ENCODE measurements around the gene PCCA.
"Not testable (repeated sequence)": the region's sequence is repeated elsewhere in the genome, so short reads cannot be mapped to it uniquely, and the experiment has no call there.

The PCCA gene

DNA sequence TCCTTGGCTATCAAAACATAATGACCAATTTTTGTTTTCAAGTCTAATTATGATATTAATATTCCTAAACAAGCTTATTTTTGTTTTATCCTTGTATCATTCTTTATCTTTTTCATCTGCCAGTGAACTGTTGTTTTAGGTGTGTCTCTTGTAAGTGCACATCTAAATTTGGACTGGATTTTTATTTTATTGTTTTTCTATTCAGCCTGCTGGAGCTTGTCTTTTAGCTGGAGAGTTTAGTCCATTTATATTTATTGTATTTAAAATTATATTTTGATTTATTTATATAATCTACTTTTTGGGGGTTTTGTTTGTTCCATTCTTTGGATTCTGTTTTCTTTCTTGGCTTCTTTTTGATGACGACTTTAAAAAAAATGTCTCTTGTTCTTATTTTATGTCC, 159.0 kb downstream of the PCCA start:
- no peak for DNase-seq

DNA sequence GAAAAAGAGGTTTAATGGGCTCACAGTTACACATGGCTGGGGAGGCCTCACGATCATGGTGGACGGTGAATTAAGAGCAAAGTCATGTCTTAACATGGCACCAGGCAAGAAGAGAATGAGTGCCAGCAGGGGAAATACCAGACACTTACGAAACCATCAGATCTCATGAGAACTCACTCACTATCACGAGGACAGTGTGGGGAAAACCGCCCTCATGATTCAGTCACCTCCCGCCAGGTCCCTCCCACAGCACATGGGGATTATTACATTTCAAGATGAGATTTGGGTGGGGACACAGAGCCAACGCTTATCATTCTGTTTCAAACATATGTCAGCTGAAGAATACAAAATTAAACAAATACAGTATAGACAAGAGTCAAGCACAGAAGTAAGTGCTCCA, 165.1 kb downstream of the PCCA start:
- DNase-seq = no peak

DNA sequence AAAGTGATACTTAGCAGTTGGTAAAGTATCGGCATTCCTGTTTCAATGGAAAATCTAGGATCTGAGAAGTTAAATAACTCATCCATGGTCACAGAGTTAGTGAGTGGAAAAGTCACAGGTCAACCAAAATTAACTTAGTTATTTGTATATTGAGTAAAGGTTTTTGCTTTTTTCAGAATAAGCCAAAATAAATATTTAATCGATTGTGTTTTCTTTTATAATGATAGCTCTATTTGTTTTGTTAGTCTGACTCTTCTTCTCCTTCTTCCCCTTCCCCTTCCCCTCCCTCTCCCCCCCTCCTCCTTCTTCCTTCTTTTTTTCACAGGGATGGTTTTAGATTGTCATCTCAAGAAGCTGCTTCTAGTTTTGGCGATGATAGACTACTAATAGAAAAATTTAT, 173.5 kb downstream of the PCCA start:
- DNase-seq = no peak

DNA sequence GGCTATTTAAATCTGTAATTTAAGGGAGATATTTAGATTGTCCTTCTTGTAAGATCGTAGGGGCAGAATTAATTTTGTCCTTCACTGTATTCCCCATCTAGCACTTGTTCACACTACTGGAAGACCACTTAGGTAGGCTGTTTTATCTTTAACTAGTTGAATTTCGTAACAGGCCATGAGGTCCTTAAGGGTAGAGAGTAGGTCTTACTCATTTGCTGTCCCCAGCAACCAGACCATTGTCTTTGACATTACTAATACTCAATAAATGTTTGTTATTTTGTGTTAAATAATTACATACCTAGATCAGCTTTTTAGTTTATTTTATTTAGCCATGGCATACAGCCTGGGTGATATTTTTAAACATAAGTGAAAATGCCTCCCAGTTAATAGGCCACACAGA, 177.1 kb downstream of the PCCA start:
- no peak for DNase-seq

DNA sequence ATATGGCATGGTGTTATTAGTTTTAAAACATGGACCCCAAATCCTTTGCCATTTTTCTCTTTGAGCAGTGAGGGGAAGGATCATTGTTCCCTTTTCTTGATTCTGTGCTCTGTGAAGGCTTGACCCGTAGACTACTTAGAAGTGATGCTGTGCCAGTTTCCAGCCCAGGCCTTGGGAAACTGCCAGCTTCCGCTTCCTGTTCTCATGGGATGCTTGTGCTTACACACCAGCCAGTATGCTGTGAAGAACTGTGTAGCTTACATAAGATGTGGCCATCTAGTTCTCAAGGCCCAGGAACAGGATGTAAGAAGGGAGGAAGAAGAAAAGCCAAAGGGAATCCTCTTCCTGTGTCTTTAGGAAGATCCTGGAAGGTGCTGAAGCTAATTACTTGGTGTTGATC, 180.9 kb downstream of the PCCA start:
- no peak for DNase-seq

DNA sequence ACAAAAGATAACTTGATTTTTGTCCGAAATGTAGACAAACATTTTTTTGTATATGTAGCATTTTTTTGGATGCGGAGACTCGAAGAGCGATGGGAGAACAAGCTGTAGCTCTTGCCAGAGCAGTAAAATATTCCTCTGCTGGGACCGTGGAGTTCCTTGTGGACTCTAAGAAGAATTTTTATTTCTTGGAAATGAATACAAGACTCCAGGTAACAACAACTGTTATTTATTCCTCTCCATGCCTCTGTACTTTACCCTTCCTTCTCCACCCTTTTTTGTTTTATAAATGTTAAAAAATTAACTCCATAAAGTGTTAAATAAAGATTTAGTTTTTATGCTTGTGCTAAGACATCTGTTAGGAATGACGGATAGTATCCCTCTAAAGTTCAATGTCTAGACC, 184.2 kb downstream of the PCCA start:
- no peak for DNase-seq

DNA sequence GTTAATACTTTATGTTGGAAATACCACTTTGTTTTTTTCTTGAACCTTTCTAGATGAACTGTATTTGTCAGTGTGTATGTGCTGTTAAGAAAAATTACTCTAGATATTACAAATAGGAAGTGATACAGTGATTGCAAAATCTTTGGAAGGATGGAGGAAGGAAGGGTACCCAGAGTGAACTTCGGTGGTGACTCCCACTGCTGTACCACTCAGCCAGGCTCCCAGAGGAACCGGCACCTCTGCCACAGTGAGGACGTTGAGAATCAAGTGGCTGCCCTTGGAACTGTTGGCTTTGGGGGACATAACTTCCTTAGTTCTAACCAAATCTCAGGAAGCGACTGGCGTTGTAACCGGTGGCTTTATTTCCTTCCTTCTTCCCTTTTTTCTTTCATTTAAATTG, 184.7 kb downstream of the PCCA start:
- DNase-seq = no peak

DNA sequence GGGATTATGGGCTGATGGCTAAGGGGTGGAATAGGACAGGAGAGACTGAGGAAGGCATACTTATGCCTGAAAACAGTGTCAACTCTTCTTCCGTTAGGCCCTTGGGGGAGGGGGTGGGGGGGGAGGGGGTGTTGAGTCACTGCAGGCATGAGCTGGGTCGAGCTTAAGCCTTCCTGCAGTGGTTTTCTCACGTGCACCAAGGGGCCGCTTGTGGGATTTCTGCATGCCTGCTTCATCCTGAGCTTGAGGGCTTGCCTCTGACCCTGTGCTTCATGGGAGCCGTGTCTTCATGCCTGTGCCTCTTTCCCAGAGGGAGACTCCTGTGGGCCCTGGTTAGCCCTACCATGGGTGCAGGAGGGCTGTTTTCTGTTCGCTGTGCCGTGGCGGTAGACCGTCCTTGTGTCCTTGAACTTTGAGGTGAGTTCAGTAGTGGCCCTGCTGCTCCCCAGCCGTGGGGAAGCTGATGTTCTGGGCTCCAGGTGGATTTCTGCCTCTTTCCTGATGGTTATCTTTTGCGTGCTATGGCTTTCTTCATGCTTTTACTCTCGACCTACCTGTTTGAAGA, 186.1 kb downstream of the PCCA start:
- DNase-seq = no peak

DNA sequence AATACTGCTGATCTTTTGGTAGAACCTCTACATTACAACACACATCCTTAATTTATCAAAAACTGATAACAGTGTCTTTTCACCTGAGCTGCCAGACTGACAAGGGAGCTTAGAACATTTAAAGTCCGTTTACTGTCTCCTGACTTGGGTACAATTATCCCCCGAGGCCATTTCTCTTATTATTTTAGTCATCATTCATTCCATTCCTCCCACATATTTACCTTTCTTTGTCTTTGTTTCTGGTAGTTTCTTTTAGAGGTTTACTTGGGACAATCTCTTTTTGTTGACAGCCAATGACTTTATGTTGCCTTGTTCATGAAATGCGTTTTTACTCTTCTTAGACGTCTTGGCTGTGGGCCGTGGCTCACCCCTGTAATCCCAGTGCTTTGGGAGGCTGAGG, 186.9 kb downstream of the PCCA start:
- DNase-seq = no peak

DNA sequence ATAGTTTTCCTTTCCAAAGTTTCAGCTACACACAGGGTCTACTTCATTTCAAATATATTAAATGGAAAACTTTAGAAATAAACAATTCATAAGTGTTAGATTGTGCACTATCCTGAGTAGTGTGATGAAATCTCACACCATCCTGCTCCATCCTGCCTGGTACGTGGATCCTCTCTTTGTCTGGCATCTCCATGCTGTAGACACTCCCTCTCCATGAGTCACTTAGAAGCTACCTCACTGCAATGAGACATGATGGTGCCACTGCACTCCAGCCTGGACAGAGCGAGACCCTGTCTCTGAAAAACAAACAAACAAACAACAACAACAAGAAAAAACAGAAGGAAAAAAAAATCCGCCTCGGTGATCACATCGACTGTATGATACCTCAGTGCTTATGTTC, 191.8 kb downstream of the PCCA start:
- no peak for DNase-seq

DNA sequence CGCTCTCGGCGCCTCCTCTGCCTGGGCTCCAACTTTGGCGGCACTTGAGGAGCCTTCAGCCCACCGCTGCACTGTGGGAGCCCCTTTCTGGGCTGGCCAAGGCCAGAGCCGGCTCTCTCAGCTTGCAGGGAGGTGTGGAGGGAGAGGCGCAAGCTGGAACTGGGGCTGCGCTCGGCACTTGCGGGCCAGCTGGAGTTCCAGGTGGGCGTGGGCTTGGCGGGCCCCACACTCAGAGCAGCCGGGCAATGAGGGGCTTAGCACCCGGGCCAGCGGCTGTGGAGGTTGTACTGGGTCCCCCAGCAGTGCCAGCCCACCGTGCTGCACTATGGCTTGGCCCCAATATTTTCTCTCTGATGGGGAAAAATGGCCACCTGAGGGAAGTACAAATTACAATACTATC, 193.4 kb downstream of the PCCA start:
- not testable (repeated sequence) for DNase-seq

DNA sequence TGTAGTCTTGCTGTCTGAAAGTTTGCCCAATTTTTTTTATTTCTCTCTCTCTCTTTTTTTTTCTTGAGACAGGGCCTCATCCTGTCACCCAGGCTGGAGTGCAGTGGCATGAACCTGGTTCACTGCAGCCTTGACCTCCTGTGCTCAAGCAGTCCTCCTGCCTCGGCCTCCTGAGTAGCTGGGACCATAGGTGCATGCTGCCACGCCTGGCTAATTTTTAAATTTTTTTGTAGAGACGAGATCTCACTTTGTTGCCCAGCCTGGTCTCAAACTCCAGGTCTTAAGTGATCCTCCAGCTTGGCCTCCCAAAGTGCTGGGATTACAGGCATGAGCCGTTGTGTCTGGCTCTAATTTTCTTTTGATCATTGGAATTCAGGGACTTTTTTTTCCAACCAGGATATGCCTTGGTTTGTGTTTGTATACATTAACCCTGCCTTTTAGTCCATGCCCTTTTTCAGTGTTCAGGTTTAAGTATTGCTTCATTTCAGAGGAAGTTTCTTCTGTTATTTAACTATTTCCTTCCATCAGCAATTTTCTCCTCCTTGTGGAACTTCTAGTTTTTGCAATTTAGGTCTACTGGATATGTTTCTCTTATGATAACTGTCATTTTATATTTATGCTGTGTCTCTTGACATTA, 201.4 kb downstream of the PCCA start:
- DNase-seq = no peak

DNA sequence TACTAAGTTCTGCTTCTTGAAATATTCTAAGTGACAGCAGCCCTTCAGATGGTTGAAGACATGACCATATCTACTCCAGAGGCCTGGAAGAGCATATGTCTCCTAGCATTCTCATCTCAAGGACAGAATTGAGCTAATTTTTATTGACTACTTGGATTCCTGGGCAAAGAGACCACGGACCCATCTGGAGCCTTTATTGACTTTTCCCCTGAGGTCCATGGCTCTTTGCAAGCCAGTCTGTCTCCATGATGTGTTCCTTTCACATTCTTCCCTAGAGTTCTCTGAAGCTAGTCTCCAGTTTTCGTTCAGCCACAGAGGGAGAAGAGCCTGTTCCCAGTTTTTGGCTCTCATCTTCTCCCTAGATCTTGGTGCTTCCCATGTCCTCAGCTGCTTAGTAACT, 202.7 kb downstream of the PCCA start:
- DNase-seq = no peak

DNA sequence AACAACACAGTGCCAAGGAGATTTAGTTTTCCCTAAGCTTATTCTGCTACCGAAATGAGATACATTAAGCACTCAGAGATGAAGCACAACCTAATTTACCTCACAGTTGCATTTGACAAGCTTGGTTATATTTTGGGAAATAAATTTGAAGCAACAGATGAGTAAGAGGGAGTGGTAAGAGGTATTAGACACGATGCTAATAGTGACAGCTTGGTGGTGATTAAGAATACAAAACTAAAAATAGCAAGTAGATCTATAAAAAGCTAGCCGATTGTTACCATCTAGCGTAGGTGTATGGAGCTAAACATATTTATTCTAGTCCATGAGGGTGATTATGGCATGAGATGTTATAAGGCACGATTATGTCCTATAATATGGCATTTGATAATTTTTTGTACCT, 208.5 kb downstream of the PCCA start:
- no peak for DNase-seq

DNA sequence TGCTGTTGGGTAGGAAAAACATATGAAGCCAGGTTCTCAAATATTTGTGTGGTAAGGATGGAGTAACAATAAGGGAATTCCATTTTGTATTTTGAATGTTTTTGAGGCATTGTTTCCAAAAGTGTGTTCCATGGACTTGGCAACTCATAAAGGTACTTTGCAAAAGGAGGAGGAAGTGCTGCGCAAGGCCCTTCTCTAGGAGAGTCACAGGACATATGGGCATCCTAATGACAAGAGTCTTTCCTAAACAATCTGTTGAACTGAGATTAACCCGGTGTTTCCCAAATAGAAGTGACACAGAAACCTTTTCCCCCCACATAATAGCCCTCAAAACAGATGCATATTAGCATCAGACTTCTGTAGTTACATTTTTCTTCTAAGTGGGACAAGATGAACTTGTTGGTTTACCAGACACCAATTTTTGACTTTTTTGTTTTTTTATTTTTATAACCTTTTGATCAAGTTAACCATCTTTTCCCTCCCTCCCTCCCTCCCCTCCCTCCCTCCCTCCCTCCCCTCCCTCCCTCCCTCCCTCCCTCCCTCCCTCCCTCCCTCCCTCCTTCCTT, 209.3 kb downstream of the PCCA start:
- DNase-seq = no peak

DNA sequence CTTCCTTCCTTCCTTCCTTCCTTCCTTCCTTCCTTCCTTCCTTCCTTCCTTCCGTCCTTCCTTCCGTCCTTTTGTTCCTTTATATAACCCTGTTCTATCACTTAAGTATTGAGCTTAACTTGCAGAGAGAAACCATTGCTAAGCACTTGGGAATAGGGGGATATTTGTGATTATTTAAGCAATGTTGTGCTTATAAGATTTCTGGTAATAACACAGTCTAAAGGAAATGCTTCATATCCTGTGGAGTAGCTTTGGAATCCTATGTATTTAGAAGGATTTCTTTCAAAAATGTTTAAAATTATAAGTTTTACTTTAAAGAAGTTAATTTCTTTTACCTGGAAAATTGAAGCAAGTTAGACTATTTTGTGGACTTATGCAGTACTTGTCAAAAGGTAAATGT, 209.8 kb downstream of the PCCA start:
- no peak for DNase-seq

DNA sequence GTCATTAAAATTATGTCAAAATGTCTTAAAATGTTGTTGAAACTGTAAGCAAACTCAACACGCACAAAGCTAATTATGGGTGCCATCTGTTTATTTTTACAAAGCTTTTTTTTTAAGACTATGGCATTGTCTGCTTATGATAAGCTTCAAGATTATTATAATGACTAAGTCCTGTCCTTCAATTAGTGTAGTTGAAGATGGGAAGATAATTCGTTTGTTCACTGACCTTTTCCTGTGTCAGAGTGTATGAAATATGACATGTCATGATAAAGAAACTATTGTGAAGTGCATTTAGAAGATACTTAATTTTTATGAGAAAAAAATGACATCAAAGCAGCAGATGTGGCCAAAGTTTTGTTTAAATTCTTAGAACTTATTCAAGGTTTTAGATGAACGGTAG, 211.3 kb downstream of the PCCA start:
- DNase-seq = no peak

DNA sequence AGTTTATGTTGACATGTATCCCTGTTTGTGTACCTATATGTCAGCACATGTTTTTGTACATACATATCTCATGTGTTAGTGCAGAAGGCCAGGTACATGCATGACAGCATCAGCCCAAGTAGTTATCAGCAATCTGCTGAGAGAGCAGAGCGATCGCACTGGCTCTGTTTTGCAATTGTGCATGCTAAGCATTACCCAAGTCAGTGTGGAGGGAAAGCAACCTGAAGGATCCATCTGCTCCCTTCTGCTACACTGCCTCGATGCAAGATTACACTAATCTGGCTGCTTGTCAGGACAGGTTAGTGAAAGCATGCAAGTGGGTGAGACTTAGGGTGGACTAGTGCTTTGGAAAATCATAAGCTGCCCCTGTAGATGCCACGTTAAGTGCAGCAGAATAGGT, 211.8 kb downstream of the PCCA start:
- DNase-seq = no peak

DNA sequence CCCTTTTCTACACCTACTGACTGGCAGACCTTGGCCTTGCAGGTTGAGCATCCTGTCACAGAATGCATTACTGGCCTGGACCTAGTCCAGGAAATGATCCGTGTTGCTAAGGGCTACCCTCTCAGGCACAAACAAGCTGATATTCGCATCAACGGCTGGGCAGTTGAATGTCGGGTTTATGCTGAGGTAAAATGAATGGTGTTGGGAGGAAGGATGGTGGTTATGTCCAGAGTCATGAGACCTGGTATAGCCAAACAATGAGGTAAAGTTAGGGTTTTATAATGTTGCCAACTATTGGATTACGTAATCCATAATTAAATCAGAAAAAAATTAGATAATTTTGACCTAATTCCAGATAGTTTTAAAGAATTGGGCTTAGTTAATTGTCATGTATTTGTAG, 212.5 kb downstream of the PCCA start:
- no peak for DNase-seq

DNA sequence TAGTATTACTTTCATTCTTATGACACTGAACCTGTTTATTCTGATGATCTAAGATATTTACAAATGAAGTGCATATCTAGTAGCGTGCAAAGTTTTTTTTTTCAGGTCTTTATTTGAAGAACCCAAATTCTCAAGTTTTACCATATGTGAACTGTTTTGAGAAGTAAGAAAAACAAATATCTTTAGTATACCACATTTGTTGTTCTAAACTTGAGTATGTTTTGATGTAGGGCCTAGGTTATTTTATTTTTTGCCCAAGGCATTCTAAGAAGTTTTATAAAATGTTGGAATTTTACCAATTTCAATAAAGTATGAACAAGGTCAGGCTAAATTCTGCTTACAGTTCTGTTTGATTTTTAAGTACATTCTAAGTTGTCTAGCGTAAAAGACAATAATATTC, 213.5 kb downstream of the PCCA start:
- no peak for DNase-seq

DNA sequence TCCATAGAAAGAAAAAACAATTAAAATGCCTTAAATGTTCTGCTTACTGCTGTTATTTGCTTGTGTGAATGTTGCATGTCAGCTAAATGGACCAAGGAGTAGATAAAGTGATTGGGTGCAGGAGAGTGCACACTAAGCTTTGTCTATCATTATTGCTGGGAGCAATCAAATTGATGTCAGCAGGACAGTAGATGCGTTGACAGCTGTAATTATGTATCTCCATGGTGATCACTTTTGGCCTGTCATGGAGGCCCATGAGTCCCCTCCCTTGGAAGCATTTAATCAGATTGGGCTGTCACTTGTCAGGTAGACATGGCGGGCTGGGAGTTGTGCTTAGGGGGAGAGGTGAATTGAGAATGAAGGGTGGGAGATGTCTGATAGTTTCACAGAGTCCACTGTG, 215.3 kb downstream of the PCCA start:
- no peak for DNase-seq

DNA sequence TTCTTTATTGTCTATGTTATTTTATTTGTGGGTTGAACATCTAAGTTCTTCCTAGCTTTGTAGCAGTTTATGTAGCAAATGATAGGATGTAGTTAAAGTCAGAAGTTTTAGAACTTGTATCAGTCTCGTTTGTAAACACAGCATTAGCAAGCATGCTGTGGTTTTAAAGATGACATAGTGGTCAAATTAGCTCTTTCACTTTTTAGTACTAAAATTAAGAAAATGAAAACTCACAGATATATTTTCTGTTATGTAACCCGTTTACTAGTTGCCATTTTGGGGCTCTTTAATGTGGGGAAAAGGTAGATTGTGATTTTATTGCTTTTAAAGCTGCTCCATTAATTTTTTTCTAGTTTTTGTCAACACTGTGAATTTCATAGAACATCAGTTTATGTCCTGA, 216.5 kb downstream of the PCCA start:
- DNase-seq = no peak

DNA sequence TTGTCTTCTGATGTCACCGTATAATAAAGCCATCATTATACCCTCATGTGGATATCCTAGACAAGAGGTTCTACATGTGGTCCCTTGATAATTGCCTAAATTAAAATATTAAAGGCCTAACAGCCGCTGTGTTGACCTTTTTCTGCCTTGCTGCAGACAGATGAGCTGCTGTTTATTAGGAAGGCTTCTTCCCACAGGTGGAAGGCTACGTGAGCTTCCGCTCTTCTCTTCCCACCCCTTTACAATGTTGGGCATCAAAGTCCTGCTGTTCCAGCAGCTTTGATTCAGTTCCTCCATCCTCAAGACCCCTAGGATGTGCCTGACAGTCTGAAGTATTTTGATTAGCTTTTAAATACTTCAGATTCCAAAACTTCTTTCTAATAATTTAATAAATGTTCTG, 217.1 kb downstream of the PCCA start:
- DNase-seq = no peak

DNA sequence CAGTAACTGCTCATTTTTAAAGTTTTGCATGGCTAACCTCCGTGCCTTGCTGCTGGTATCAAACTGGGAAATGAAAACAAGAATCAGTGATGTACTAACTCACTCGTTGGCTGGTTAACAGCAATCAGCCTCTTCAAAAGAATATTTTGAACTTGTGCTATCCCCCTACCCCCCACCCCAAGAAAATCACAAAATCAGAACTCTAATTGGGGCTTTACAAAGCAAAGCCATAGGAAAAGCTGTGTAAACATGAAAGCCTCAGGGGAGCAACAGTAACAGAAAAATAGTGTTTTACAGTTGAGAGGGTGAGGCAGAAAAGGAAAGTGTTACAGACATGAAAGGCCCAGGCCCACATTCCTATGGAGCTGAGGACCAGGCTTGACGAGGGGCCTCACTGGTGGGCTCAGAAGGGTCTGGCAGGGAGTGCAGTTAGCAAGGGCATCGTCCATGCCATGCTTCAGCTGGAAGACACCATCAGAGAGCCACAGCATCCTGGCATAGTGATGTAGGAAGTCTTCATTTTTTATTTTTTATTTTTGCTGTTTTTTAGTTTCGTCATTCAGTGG, 217.6 kb downstream of the PCCA start:
- no peak for DNase-seq
